T-cell (primary cell): ENCODE results near the gene FOXG1. TPM values are rescaled to one million over a fixed set of nuclear protein-coding genes. Genes with fewer than 3 reads are reported as not detected.

ENCODE experiments used
- ATAC-seq, 4 experiments: fragments of 200-7000 bp in 3 of 4; fragments of 150-1000 bp in 1 of 4; cut with Tn5 transposase; replicated peaks in 1 of 4; 1 replicate in 3 of 4; 2 replicates in 1 of 4; pipeline ENCODE4 v1.10.0; 2021; ENCODE audit warnings: moderate library complexity in 3 of 4, mild to moderate bottlenecking in 2 of 4, moderate number of reproducible peaks in 1 of 4
- CTCF ChIA-PET, 2 donors: fragments of 300-600 bp; sonication (Branson Sonifier 250); formaldehyde crosslinking; loops; one replicate each; lab custom pipeline; 2022; ENCODE audit warnings: antibody characterized with exemption in 2 of 2; lab: Charles Lee
- POLR2A ChIA-PET, 2 donors: fragments of 300-600 bp; sonication (Branson Sonifier 250); formaldehyde crosslinking; loops; one replicate each; lab custom pipeline; 2022; ENCODE audit warnings: antibody characterized with exemption in 2 of 2; lab: Charles Lee
- DNase-seq, 35 experiments: peaks; one replicate each; pipeline versions ENCODE4 v3.0.0 to v3.0.0-alpha.2; 2013 to 2023
- H3K27ac ChIP-seq: one replicate; pipeline ENCODE4 v1.5.1; 2013; ENCODE audit warnings: low read length
- H3K27me3 ChIP-seq, 2 experiments: replicated peaks in 1 of 2; 1 replicate in 1 of 2; 2 replicates in 1 of 2; pipeline versions ENCODE4 v1.6.1 to v1.7.0; 2013; ENCODE audit warnings: low read length in 1 of 2, mixed read lengths in 1 of 2; ENCODE audit not compliant: control insufficient read depth in 2 of 2, insufficient read depth in 2 of 2; ENCODE audit errors: extremely low read depth in 1 of 2
- H3K36me3 ChIP-seq, 2 donors: 1 replicate in 1 of 2; 2 replicates in 1 of 2; pipeline versions ENCODE4 v1.6.1 to v1.7.0; 2013; ENCODE audit warnings: low read length in 1 of 2; ENCODE audit not compliant: control insufficient read depth in 2 of 2, insufficient read depth in 1 of 2; ENCODE audit errors: extremely low read depth in 1 of 2
- H3K4me1 ChIP-seq, 2 experiments: 1 replicate in 1 of 2; 2 replicates in 1 of 2; pipeline versions ENCODE4 v1.6.1 to v1.7.0; 2013; ENCODE audit warnings: low read length in 2 of 2, mixed read lengths in 1 of 2; ENCODE audit not compliant: insufficient read depth in 2 of 2, control insufficient read depth in 1 of 2; ENCODE audit errors: extremely low read depth in 1 of 2
- H3K4me3 ChIP-seq, 2 donors: 1 replicate in 1 of 2; 2 replicates in 1 of 2; pipeline versions ENCODE4 v1.5.1 to v1.7.0; 2013; ENCODE audit warnings: mild to moderate bottlenecking in 2 of 2, low read length in 1 of 2, moderate library complexity in 1 of 2; ENCODE audit not compliant: control insufficient read depth in 1 of 2; ENCODE audit errors: extremely low read depth in 1 of 2
- H3K9me3 ChIP-seq: 2 replicates; pipeline ENCODE4 v1.7.0; 2013
- H3K27ac Mint-ChIP-seq, 2 donors: one replicate each; pipeline ENCODE4 v1.8.0; 2020 to 2021; ENCODE audit warnings: mild to moderate bottlenecking in 2 of 2, mixed read lengths in 2 of 2
- H3K27me3 Mint-ChIP-seq, 2 donors: one replicate each; pipeline ENCODE4 v1.8.0; 2021 to 2022; ENCODE audit warnings: mixed read lengths in 2 of 2
- H3K36me3 Mint-ChIP-seq: one replicate; pipeline ENCODE4 v1.8.0; 2021; ENCODE audit warnings: mixed read lengths
- H3K4me1 Mint-ChIP-seq, 3 donors: one replicate each; pipeline ENCODE4 v1.8.0; 2020 to 2022; ENCODE audit warnings: mixed read lengths in 3 of 3, mild to moderate bottlenecking in 1 of 3
- H3K4me3 Mint-ChIP-seq, 3 donors: one replicate each; pipeline ENCODE4 v1.8.0; 2020 to 2022; ENCODE audit warnings: mild to moderate bottlenecking in 3 of 3, mixed read lengths in 3 of 3, moderate library complexity in 3 of 3
- H3K9me3 Mint-ChIP-seq, 3 donors: one replicate each; pipeline ENCODE4 v1.8.0; 2020 to 2022; ENCODE audit warnings: mixed read lengths in 3 of 3
- WGBS: methylation state at CpG from one replicate; pipeline ENCODE4 v1.1.5; 2013; ENCODE audit warnings: missing lambda C conversion rate; ENCODE audit not compliant: insufficient coverage; 5-methylcytosine and 5-hydroxymethylcytosine counted together
- total RNA-seq, 35 experiments: library from RNA in 6 of 35; stranded (reverse) in 6 of 35; fragments of 120-200 nt in 1 of 35; gene quantifications; one replicate each; pipeline versions ENCODE4 v1.2.1 to v1.2.4 and lab custom pipeline; 2013 to 2026

The FOXG1 gene
- total RNA-seq, 5 donors from 2014 or later (not counting 1 experiment from before 2014, with no cell fraction given) = not detected

DNA sequence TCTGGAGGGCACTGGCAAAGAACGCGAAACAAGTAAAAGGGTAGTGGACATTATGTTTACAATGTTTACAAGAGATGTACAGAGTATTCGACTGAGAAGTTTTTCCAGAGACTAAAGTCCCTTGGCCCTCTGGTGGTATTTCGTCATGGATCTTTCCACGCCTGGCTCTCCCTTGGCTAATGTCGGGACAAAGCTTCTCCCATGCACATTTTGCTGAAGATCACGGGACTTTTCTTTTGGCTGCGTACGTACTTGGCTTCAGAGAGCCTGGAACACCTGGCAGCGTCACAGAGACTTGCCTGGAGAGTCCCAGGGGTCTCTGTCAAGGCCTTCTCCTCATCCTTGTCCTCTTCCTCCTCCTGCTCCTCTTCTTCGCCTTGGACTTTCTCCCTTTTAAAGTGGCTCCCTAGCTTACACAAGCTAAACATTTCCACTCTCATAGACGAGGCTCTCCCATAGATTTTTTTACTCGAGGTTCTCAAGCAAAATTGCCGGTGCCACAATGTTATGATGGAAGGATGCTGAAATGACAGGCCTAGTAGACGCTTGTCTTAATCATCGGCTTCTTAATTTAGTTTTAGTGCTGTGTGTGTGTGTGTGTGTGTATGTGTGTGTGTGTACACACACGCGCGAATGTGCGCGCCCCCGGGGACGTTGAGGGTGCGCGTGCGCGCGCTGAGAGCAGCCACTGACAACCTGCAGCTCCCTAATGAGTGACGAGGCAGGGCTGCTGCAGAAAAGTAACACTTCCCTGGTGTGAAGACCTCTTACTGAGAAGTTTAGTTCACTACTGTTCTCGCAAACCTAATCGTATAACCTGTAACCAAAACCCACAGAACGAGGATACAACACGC, 4.9 kb upstream of the FOXG1 start:
- ChIA-PET POLR2A (no interaction called here), CTCF (no interaction called here)
- Mint-ChIP-seq H3K27me3 (peaks cover 78 to 80% of the 10 kb centered on the region in 2 donors), H3K36me3 (peaks cover 6% of the 10 kb centered on the region), H3K4me1 (peaks cover 7 to 12% (median 8%) of the 10 kb centered on the region in 3 donors), H3K27ac (no peak overlapping the region), H3K4me3 (no peak overlapping the region), H3K9me3 (peaks cover 3 to 13% (median 7%) of the 10 kb centered on the region in 3 donors)
- no peak overlapping the region for H3K4me3 ChIP-seq
- peaks cover 0 to 11% of the 10 kb centered on the region in 2 experiments for H3K4me1 ChIP-seq
- no peak for ATAC-seq
- H3K27me3 ChIP-seq = peaks cover 16 to 60% of the 10 kb centered on the region in 2 experiments
- WGBS = 12% methylated on average over 21 of the region's 33 CpGs
- no peaks in the 10 kb centered on the region for H3K36me3 ChIP-seq
- no peak overlapping the region for H3K27ac ChIP-seq
- H3K9me3 ChIP-seq = no peaks in the 10 kb centered on the region
- DNase-seq = no peak

DNA sequence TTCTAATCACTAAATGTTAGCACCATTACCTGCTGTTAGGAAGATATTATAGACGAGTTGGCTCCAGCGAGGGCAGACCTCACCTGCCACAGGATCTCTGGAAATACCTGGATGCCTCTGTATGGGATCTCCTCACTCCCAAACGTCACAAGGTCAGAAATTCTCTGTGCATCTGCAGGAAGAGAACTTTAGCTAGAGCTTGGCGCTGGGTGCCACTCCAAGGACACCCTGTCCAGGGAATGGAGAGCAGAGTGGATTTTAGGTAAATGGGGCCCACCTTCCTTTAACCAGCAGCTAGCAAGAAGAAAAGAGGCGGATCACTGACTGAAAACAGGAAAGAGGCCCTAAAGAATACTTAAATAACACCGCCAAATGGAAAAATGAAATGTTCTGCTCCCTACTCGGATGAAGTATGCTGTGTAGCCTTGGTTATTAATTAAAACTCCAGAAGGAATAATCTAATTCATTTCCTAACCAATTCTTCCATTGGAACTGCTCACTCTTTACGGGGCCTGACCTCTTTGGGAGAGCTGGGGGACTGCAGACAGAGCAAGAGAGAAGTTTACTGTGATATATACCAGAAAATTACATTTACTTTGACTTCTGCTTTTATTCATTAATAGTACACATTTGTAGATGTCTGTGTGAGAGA, 4.2 kb upstream of the FOXG1 start:
- Mint-ChIP-seq H3K4me3 (no peak overlapping the region), H3K4me1 (peaks cover 7 to 12% (median 8%) of the 10 kb centered on the region in 3 donors), H3K9me3 (peaks cover 3 to 13% (median 7%) of the 10 kb centered on the region in 3 donors), H3K27ac (no peak overlapping the region), H3K36me3 (peaks cover 6% of the 10 kb centered on the region), H3K27me3 (peaks cover 73 to 74% of the 10 kb centered on the region in 2 donors)
- DNase-seq = no peak
- ChIA-PET CTCF (no interaction called here), POLR2A (no interaction called here)
- Histone ChIP-seq H3K9me3 (no peaks in the 10 kb centered on the region), H3K4me1 (peaks cover 0 to 11% of the 10 kb centered on the region in 2 experiments), H3K36me3 (no peaks in the 10 kb centered on the region), H3K27me3 (peaks cover 14 to 55% of the 10 kb centered on the region in 2 experiments), H3K4me3 (no peak overlapping the region), H3K27ac (no peak overlapping the region)
- WGBS = 40% methylated on average over 1 of the region's 8 CpGs
- ATAC-seq = no peak

DNA sequence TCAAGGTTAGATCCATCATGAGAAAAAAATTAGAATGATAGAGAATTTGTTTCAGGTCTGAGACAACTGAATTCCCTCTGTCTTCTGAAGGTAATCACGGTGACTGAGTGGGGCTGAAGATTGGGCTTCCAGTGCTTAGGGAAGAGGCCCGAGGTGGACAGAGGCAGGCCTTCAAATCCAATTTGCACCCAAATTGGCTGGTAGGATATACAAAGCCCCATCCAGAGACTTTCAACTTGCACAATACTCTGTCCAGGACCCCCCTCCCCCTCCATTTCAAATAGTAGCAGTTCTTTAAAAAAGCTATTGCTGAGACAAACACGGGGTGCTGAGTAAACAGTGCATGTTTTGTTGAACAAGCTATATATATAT, 3.6 kb upstream of the FOXG1 start:
- no peak overlapping the region for H3K4me3 ChIP-seq
- ChIA-PET POLR2A (no interaction called here), CTCF (no interaction called here)
- H3K4me1 ChIP-seq = peaks cover 0 to 11% of the 10 kb centered on the region in 2 experiments
- H3K36me3 ChIP-seq = no peaks in the 10 kb centered on the region
- ATAC-seq (no peak), DNase-seq (no peak)
- H3K27ac ChIP-seq = no peak overlapping the region
- peaks cover 14 to 56% of the 10 kb centered on the region in 2 experiments for H3K27me3 ChIP-seq
- no peak overlapping the region for H3K27ac Mint-ChIP-seq
- no peak overlapping the region for H3K4me3 Mint-ChIP-seq
- peaks cover 69 to 72% of the 10 kb centered on the region in 2 donors for H3K27me3 Mint-ChIP-seq
- peaks cover 6% of the 10 kb centered on the region for H3K36me3 Mint-ChIP-seq
- WGBS = no CpG with 5 or more reads among the region's 3 CpGs
- H3K4me1 Mint-ChIP-seq = peaks cover 8 to 12% (median 10%) of the 10 kb centered on the region in 3 donors
- no peaks in the 10 kb centered on the region for H3K9me3 ChIP-seq
- peaks cover 3 to 13% (median 4%) of the 10 kb centered on the region in 3 donors for H3K9me3 Mint-ChIP-seq

GRCh38 chr14:28763751-28764256, 2.8 kb upstream of the FOXG1 start:
- H3K36me3 ChIP-seq = no peaks in the 10 kb centered on the region
- Mint-ChIP-seq H3K4me1 (peaks cover 11 to 18% (median 15%) of the 10 kb centered on the region in 3 donors), H3K36me3 (peaks cover 6% of the 10 kb centered on the region), H3K27me3 (peaks cover 68 to 73% of the 10 kb centered on the region in 2 donors), H3K4me3 (no peak overlapping the region), H3K9me3 (peaks cover 3 to 8% (median 3%) of the 10 kb centered on the region in 3 donors), H3K27ac (no peak overlapping the region)
- ChIA-PET POLR2A (no interaction called here), CTCF (interaction anchor here in 1 of 2 donors (0.6 kb wide), 1 partner anchor 247 kb away, joined by 3 read pairs; no protein-coding TSS in a partner anchor)
- DNase-seq (no peak), ATAC-seq (no peak)
- no peaks in the 10 kb centered on the region for H3K9me3 ChIP-seq
- H3K27ac ChIP-seq = no peak overlapping the region
- H3K4me1 ChIP-seq = peaks cover 0 to 11% of the 10 kb centered on the region in 2 experiments
- WGBS = 0% methylated on average over 1 of the region's 4 CpGs
- H3K4me3 ChIP-seq = no peak overlapping the region
- peaks cover 14 to 57% of the 10 kb centered on the region in 2 experiments for H3K27me3 ChIP-seq

- H3K27ac Mint-ChIP-seq = no peak overlapping the region
- Histone ChIP-seq H3K4me1 (peaks cover 0 to 11% of the 10 kb centered on the region in 2 experiments), H3K27ac (no peak overlapping the region), H3K9me3 (no peaks in the 10 kb centered on the region), H3K4me3 (no peak overlapping the region), H3K27me3 (peaks cover 16 to 50% of the 10 kb centered on the region in 2 experiments), H3K36me3 (no peaks in the 10 kb centered on the region)
- peak overlapping the region in 1 of 3 donors; percentile 78 for H3K4me3 Mint-ChIP-seq
- ChIA-PET CTCF (interaction anchor here in 1 of 2 donors (0.6 kb wide), 1 partner anchor 246 kb away, joined by 3 read pairs; no protein-coding TSS in a partner anchor), POLR2A (interaction anchor here in 1 of 2 donors (0.6 kb wide), 1 partner anchor 205 kb away, joined by 4 read pairs; no protein-coding TSS in a partner anchor)
- peaks cover 3 to 5% (median 3%) of the 10 kb centered on the region in 3 donors for H3K9me3 Mint-ChIP-seq
- WGBS = no CpG with 5 or more reads among the region's 16 CpGs
- H3K27me3 Mint-ChIP-seq = peaks cover 62 to 75% of the 10 kb centered on the region in 2 donors
- no peak for DNase-seq
- peaks cover 6% of the 10 kb centered on the region for H3K36me3 Mint-ChIP-seq
- ATAC-seq = no peak
- peaks cover 11 to 19% (median 15%) of the 10 kb centered on the region in 3 donors for H3K4me1 Mint-ChIP-seq
These were observed 2.1 kb upstream of the FOXG1 start for GRCh38 chr14:28764257-28765160.
